H9 (cell line): ENCODE data around the gene CD300H. TPM values are rescaled to one million over a fixed set of nuclear protein-coding genes. Genes with fewer than 3 reads are reported as not detected.

ENCODE experiments used
- DNase-seq: peaks from one replicate; pipeline ENCODE4 v3.0.0-alpha.2; 2017
- H2AFZ ChIP-seq: one replicate; pipeline ENCODE4 v1.6.1; 2013; ENCODE audit warnings: mild to moderate bottlenecking, low read length, control low read depth, moderate library complexity
- H2AK5ac ChIP-seq: 2 replicates; pipeline ENCODE4 v1.6.1; 2013; ENCODE audit warnings: low read length, control low read depth, mixed read lengths; ENCODE audit not compliant: insufficient read length
- H2BK120ac ChIP-seq: one replicate; pipeline ENCODE4 v1.6.1; 2013; ENCODE audit warnings: low read depth, mild to moderate bottlenecking, low read length, control low read depth, inconsistent platforms; ENCODE audit not compliant: poor library complexity, severe bottlenecking
- H2BK12ac ChIP-seq: 2 replicates; pipeline ENCODE4 v1.6.1; 2013; ENCODE audit warnings: low read length, control low read depth, mixed read lengths, low read depth; ENCODE audit not compliant: insufficient read length
- H2BK15ac ChIP-seq: 2 replicates; pipeline ENCODE4 v1.6.1; 2013; ENCODE audit warnings: low read depth, low read length, control low read depth
- H2BK20ac ChIP-seq: one replicate; pipeline ENCODE4 v1.6.1; 2013; ENCODE audit warnings: low read depth, mild to moderate bottlenecking, low read length, control low read depth, inconsistent platforms; ENCODE audit not compliant: poor library complexity, severe bottlenecking
- H2BK5ac ChIP-seq: 2 replicates; pipeline ENCODE4 v1.6.1; 2013; ENCODE audit warnings: low read length, control low read depth, mixed read lengths; ENCODE audit not compliant: insufficient read length
- H3K14ac ChIP-seq: 2 replicates; pipeline ENCODE4 v1.6.1; 2013; ENCODE audit warnings: low read length, control low read depth; ENCODE audit not compliant: insufficient read depth
- H3K18ac ChIP-seq: 2 replicates; pipeline ENCODE4 v1.6.1; 2013; ENCODE audit warnings: low read depth, mild to moderate bottlenecking, mixed read lengths, low read length, control low read depth; ENCODE audit not compliant: insufficient read length
- H3K23ac ChIP-seq: 2 replicates; pipeline ENCODE4 v1.6.1; 2013; ENCODE audit warnings: low read length, control low read depth, mixed read lengths, low read depth; ENCODE audit not compliant: insufficient read length
- H3K23me2 ChIP-seq: 2 replicates; pipeline ENCODE4 v1.6.1; 2013; ENCODE audit warnings: low read depth, mild to moderate bottlenecking, mixed read lengths, low read length, control low read depth; ENCODE audit not compliant: insufficient read length, poor library complexity, severe bottlenecking
- H3K27ac ChIP-seq: 2 replicates; pipeline ENCODE4 v1.5.1; 2013; ENCODE audit warnings: low read length, control low read depth, mixed read lengths, low read depth; ENCODE audit not compliant: insufficient read length
- H3K27me3 ChIP-seq: 2 replicates; pipeline ENCODE4 v1.6.1; 2013; ENCODE audit warnings: low read length, control low read depth, inconsistent platforms; ENCODE audit not compliant: insufficient read depth
- H3K4ac ChIP-seq: 2 replicates; pipeline ENCODE4 v1.6.1; 2013; ENCODE audit warnings: low read depth, mild to moderate bottlenecking, control low read depth, inconsistent platforms, low read length, moderate library complexity
- H3K4me1 ChIP-seq: 2 replicates; pipeline ENCODE4 v1.6.1; 2013; ENCODE audit warnings: low read length, control low read depth, inconsistent platforms; ENCODE audit not compliant: insufficient read depth
- H3K4me2 ChIP-seq: 2 replicates; pipeline ENCODE4 v1.6.1; 2013; ENCODE audit warnings: low read length, control low read depth, mixed read lengths; ENCODE audit not compliant: insufficient read length, insufficient read depth
- H3K56ac ChIP-seq: 2 replicates; pipeline ENCODE4 v1.6.1; 2013; ENCODE audit warnings: low read depth, mild to moderate bottlenecking, mixed read lengths, low read length, control low read depth; ENCODE audit not compliant: insufficient read length
- H3K79me1 ChIP-seq: 2 replicates; pipeline ENCODE4 v1.6.1; 2013; ENCODE audit warnings: low read depth, mild to moderate bottlenecking, moderate library complexity, low read length, control low read depth, inconsistent platforms; ENCODE audit not compliant: insufficient read depth, poor library complexity, severe bottlenecking
- H3K79me2 ChIP-seq: 2 replicates; pipeline ENCODE4 v1.6.1; 2013; ENCODE audit warnings: low read length, control low read depth, inconsistent platforms; ENCODE audit not compliant: insufficient read depth
- H3K9ac ChIP-seq: 2 replicates; pipeline ENCODE4 v1.6.1; 2013; ENCODE audit warnings: low read length, control low read depth, mixed read lengths; ENCODE audit not compliant: insufficient read length; ENCODE audit errors: extremely low read depth
- H3K9me3 ChIP-seq: one replicate; pipeline ENCODE4 v1.6.1; 2013; ENCODE audit warnings: low read depth, low read length, inconsistent platforms; ENCODE audit not compliant: control insufficient read depth
- H3T11ph ChIP-seq: one replicate; pipeline ENCODE4 v1.6.1; 2013; ENCODE audit warnings: mild to moderate bottlenecking, low read length, control low read depth, inconsistent platforms
- H4K20me1 ChIP-seq: one replicate; pipeline ENCODE4 v1.6.1; 2013; ENCODE audit not compliant: control insufficient read depth, insufficient read length, insufficient read depth
- H4K5ac ChIP-seq: 2 replicates; pipeline ENCODE4 v1.6.1; 2013; ENCODE audit warnings: low read depth, mild to moderate bottlenecking, mixed read lengths, low read length, control low read depth; ENCODE audit not compliant: insufficient read length
- H4K8ac ChIP-seq: replicated peaks from 2 replicates; pipeline ENCODE4 v1.6.1; 2013; ENCODE audit warnings: low read length, control low read depth, mixed read lengths, low read depth; ENCODE audit not compliant: insufficient read length
- H4K91ac ChIP-seq: 2 replicates; pipeline ENCODE4 v1.6.1; 2013; ENCODE audit warnings: low read depth, mild to moderate bottlenecking, moderate library complexity, mixed read lengths, low read length, control low read depth; ENCODE audit not compliant: insufficient read length
- H3K27ac Mint-ChIP-seq, 3 experiments: 2 replicates in 2 of 3; 3 replicates in 1 of 3; pipeline ENCODE4 v1.8.0; 2020 to 2021; ENCODE audit warnings: mixed read lengths in 3 of 3, mild to moderate bottlenecking in 1 of 3, moderate library complexity in 1 of 3
- H3K27me3 Mint-ChIP-seq: 2 replicates; pipeline ENCODE4 v1.8.0; 2021; ENCODE audit warnings: low read depth, mild to moderate bottlenecking, moderate library complexity, mixed read lengths
- H3K36me3 Mint-ChIP-seq, 3 experiments: 2 replicates in 2 of 3; 3 replicates in 1 of 3; pipeline ENCODE4 v1.8.0; 2020 to 2021; ENCODE audit warnings: low read depth in 3 of 3, mixed read lengths in 3 of 3; ENCODE audit not compliant: insufficient read depth in 1 of 3
- H3K4me1 Mint-ChIP-seq, 2 experiments: 2 replicates each; pipeline ENCODE4 v1.8.0; 2020; ENCODE audit warnings: mixed read lengths in 2 of 2
- H3K4me3 Mint-ChIP-seq, 2 experiments: 2 replicates in 1 of 2; 3 replicates in 1 of 2; pipeline ENCODE4 v1.8.0; 2020 to 2021; ENCODE audit warnings: mild to moderate bottlenecking in 2 of 2, mixed read lengths in 2 of 2, moderate library complexity in 1 of 2
- H3K9me3 Mint-ChIP-seq, 2 experiments: 2 replicates in 1 of 2; 3 replicates in 1 of 2; pipeline ENCODE4 v1.8.0; 2020; ENCODE audit warnings: mild to moderate bottlenecking in 2 of 2, mixed read lengths in 2 of 2, moderate library complexity in 1 of 2
- WGBS: extraction: QIAGEN DNeasy Blood & Tissue Kit; methylation state at CpG from one replicate; pipeline ENCODE4 v1.1.7; 2013; ENCODE audit warnings: missing lambda C conversion rate, low lambda C conversion rate, mixed read lengths; ENCODE audit not compliant: insufficient read length; ENCODE audit errors: extremely low coverage; 5-methylcytosine and 5-hydroxymethylcytosine counted together
- total RNA-seq: library from RNA; stranded (reverse); gene quantifications from 2 replicates; pipeline ENCODE4 v1.2.1, GENCODE V29; 2021
- TF ChIP-seq, protein P1 (sequence below): fragments of 200-600 bp; sonication (generic); conservative IDR thresholded peaks from 3 replicates; pipeline ENCODE4 v1.8.0; 2021; ENCODE audit warnings: antibody characterized with exemption, mild to moderate bottlenecking

Gene CD300H
- total RNA-seq, 1 experiment from 2014 or later = not detected

DNA sequence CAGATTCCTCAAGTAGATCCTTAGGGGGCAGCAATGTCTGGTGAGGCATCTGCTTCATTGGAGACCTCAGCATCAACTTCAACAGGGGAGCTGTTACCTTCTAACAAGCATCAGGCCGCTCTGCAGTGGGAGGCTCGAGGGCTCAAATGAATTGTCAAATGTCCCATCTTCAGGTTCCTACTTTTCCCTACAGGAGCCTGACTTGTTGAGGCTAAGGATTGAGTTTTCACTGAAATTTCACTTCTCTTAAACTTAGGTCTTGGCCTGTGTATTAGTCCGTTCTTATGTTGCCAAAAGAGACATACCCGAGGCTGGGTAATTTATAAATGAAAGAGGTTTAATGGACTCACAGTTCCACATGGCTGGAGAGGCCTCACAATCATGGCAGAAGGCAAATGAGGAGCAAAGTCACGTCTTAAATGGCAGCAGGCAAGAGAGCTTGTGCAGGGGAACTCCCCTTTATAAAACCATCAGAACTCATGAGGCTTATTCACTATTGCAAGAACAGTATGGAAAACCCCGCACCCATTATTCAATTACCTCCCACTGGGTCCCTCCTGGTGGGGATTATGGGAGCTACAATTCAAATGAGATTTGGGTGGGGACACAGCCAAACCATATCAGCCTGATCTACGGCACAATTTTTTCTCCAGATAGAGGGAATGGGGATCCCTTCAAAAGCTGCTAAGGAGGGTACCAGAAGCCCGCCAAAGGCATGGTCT is 29.9 kb upstream of the CD300H start:
- Histone ChIP-seq H3K23ac (no peak overlapping the region), H3K18ac (no peak overlapping the region), H4K20me1 (no peaks in the 10 kb centered on the region), H2BK20ac (no peak overlapping the region), H3K9ac (no peak overlapping the region), H3K4me2 (no peak overlapping the region), H3K23me2 (no peaks in the 10 kb centered on the region), H4K8ac (no peak overlapping the region), H2AFZ (no peak overlapping the region), H3K4ac (no peak overlapping the region), H2BK5ac (no peak overlapping the region), H2AK5ac (no peak overlapping the region), H3K27ac (no peak overlapping the region), H2BK12ac (no peak overlapping the region), H3K79me2 (no peaks in the 10 kb centered on the region), H4K91ac (no peak overlapping the region), H3K79me1 (no peaks in the 10 kb centered on the region), H3K27me3 (no peaks in the 10 kb centered on the region), H2BK120ac (no peak overlapping the region), H3K56ac (no peak overlapping the region), H3K14ac (no peak overlapping the region), H4K5ac (no peak overlapping the region), H3K9me3 (no peaks in the 10 kb centered on the region), H2BK15ac (no peak overlapping the region), H3T11ph (no peak overlapping the region), H3K4me1 (no peaks in the 10 kb centered on the region)
- peaks cover 11 to 12% of the 10 kb centered on the region in 2 experiments for H3K4me1 Mint-ChIP-seq
- no peak overlapping the region for H3K4me3 Mint-ChIP-seq
- no peak for DNase-seq
- no CpG with 5 or more reads among the region's 8 CpGs for WGBS
- no peaks in the 10 kb centered on the region; a peak in 1 of 5 replicates for H3K9me3 Mint-ChIP-seq
- TF ChIP-seq, protein P1, sequence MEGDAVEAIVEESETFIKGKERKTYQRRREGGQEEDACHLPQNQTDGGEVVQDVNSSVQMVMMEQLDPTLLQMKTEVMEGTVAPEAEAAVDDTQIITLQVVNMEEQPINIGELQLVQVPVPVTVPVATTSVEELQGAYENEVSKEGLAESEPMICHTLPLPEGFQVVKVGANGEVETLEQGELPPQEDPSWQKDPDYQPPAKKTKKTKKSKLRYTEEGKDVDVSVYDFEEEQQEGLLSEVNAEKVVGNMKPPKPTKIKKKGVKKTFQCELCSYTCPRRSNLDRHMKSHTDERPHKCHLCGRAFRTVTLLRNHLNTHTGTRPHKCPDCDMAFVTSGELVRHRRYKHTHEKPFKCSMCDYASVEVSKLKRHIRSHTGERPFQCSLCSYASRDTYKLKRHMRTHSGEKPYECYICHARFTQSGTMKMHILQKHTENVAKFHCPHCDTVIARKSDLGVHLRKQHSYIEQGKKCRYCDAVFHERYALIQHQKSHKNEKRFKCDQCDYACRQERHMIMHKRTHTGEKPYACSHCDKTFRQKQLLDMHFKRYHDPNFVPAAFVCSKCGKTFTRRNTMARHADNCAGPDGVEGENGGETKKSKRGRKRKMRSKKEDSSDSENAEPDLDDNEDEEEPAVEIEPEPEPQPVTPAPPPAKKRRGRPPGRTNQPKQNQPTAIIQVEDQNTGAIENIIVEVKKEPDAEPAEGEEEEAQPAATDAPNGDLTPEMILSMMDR = no peak
- no peak overlapping the region for H3K27ac Mint-ChIP-seq
- peaks cover 57% of the 10 kb centered on the region for H3K27me3 Mint-ChIP-seq
- no peaks in the 10 kb centered on the region for H3K36me3 Mint-ChIP-seq
